K562 (cell line): Measurements from ENCODE around the gene GFAP. TPM values are rescaled to one million over a fixed set of nuclear protein-coding genes. Genes with fewer than 3 reads are reported as not detected.

ENCODE experiments used
- ESRRA ChIP-seq: fragments of 450-650 bp; IDR thresholded peaks from 2 replicates; pipeline ENCODE4 v1.6.1; 2014; ENCODE audit warnings: low read depth, mild to moderate bottlenecking, moderate library complexity, borderline replicate concordance
- HCFC1 ChIP-seq: IDR thresholded peaks from 2 replicates; pipeline ENCODE4 v1.6.1; 2012; ENCODE audit warnings: low read depth, low read length, improper control_type of control experiment
- NEUROD1 ChIP-seq: fragments of 150-350 bp; IDR thresholded peaks from 2 replicates; pipeline ENCODE4 v1.6.1; 2014; ENCODE audit warnings: borderline replicate concordance, low read length, low read depth; ENCODE audit not compliant: partially characterized antibody
- SP1 ChIP-seq: sonication (generic); formaldehyde crosslinking; IDR thresholded peaks from 2 replicates; pipeline ENCODE4 v1.8.1; 2022; ENCODE audit warnings: mild to moderate bottlenecking, missing genetic modification reagents
- ZNF311 ChIP-seq: fragments of 250-450 bp; sonication (Bioruptor Pico); IDR thresholded peaks from 2 replicates; pipeline ENCODE4 v1.4.0; 2020; ENCODE audit warnings: mild to moderate bottlenecking, moderate library complexity
- ZNF764 ChIP-seq: fragments of 250-450 bp; sonication (Bioruptor Pico); IDR thresholded peaks from 2 replicates; pipeline ENCODE4 v1.4.0; 2020; ENCODE audit warnings: low read depth, mild to moderate bottlenecking, moderate library complexity
- polyA plus RNA-seq, 8 experiments: library from polyadenylated mRNA; depleted of rRNA in 4 of 8; stranded (reverse) in 5 of 8; unstranded in 3 of 8; fragments of >200 nt; fragmentation: Nextera tagmentation in 2 of 8; fragmentation: Illumina TruSeq in 1 of 8; extraction: Ambion mirVana in 2 of 8; extraction: Trizol in 1 of 8; gene quantifications; 2 replicates each; pipeline versions ENCODE4 v1.2.1 to v1.2.3, GENCODE V29; 2011 to 2014; ENCODE audit warnings: inconsistent platforms in 1 of 8, missing spikeins in 1 of 8
- total RNA-seq, 7 experiments: library from RNA; depleted of rRNA in 6 of 7; stranded (reverse); fragments of >200 nt in 6 of 7; fragmentation: Illumina TruSeq in 2 of 7; extraction: Trizol in 2 of 7; gene quantifications; 2 replicates each; pipeline versions ENCODE4 v1.2.1 to v1.2.3, GENCODE V29; 2011 to 2021; ENCODE audit warnings: low replicate concordance in 1 of 7
- TF ChIP-seq, protein P1 (sequence below): fragments of 200-800 bp; sonication (Bioruptor generic); IDR thresholded peaks from 2 replicates; pipeline ENCODE4 v1.6.1; 2017; ENCODE audit warnings: missing genetic modification characterization, missing compliant biosample characterization
- TF ChIP-seq, protein P2 (sequence below): fragments of 450-650 bp; IDR thresholded peaks from 2 replicates; pipeline ENCODE4 v1.6.1; 2018; ENCODE audit not compliant: partially characterized antibody

Gene GFAP
- total and polyA plus RNA-seq, 9 of the 15 experiments (the other 6 are each of a cell fraction or from before 2014, with no cell fraction given), result 0.07 to 1.4 (median 0.60) TPM; not detected in 1

DNA sequence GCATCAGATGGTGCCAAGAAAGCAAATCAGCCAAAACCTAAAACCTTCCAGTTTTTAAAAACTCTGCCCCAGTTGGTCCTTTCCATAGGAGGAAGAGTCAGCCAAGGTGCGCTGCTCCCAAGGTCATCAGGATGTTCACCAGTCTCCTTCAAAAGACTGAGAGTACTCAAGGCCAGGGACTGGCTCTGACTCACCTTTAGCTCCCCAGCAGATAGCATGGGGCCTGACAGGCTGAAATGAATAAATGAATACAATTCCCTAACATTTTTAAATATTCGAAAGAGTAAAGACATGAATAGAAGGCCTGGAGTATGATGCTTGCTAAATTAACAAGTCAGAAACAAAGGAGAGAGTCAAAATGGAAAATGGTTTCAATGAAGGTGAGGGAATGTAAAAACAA, 35.2 kb downstream of the GFAP start (continued):
- TF ChIP-seq HCFC1, result no peak
- TF ChIP-seq SP1 (CRISPR knock-in tag), result no peak
- TF ChIP-seq, protein P1, sequence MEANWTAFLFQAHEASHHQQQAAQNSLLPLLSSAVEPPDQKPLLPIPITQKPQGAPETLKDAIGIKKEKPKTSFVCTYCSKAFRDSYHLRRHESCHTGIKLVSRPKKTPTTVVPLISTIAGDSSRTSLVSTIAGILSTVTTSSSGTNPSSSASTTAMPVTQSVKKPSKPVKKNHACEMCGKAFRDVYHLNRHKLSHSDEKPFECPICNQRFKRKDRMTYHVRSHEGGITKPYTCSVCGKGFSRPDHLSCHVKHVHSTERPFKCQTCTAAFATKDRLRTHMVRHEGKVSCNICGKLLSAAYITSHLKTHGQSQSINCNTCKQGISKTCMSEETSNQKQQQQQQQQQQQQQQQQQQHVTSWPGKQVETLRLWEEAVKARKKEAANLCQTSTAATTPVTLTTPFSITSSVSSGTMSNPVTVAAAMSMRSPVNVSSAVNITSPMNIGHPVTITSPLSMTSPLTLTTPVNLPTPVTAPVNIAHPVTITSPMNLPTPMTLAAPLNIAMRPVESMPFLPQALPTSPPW (CRISPR knock-in tag), result no peak
- TF ChIP-seq, protein P2, sequence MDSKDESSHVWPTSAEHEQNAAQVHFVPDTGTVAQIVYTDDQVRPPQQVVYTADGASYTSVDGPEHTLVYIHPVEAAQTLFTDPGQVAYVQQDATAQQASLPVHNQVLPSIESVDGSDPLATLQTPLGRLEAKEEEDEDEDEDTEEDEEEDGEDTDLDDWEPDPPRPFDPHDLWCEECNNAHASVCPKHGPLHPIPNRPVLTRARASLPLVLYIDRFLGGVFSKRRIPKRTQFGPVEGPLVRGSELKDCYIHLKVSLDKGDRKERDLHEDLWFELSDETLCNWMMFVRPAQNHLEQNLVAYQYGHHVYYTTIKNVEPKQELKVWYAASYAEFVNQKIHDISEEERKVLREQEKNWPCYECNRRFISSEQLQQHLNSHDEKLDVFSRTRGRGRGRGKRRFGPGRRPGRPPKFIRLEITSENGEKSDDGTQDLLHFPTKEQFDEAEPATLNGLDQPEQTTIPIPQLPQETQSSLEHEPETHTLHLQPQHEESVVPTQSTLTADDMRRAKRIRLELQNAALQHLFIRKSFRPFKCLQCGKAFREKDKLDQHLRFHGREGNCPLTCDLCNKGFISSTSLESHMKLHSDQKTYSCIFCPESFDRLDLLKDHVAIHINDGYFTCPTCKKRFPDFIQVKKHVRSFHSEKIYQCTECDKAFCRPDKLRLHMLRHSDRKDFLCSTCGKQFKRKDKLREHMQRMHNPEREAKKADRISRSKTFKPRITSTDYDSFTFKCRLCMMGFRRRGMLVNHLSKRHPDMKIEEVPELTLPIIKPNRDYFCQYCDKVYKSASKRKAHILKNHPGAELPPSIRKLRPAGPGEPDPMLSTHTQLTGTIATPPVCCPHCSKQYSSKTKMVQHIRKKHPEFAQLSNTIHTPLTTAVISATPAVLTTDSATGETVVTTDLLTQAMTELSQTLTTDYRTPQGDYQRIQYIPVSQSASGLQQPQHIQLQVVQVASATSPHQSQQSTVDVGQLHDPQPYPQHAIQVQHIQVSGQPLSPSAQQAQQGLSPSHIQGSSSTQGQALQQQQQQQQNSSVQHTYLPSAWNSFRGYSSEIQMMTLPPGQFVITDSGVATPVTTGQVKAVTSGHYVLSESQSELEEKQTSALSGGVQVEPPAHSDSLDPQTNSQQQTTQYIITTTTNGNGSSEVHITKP, result no peak
- no peak for TF ChIP-seq ZNF764 (CRISPR knock-in tag)
- TF ChIP-seq ESRRA, result no peak
- TF ChIP-seq NEUROD1, result no peak
- no peak for TF ChIP-seq ZNF311 (CRISPR knock-in tag)
- TF ChIP-seq, all 486 proteins: peak for 0
